Measurements from ENCODE around the gene ITPRID2. TPM values are rescaled to one million over a fixed set of nuclear protein-coding genes. Genes with fewer than 3 reads are reported as not detected.

The ITPRID2 gene
- total RNA-seq, 1 experiment from 2014 or later = 1,605 TPM

- Histone ChIP-seq H3K4me3 (replicated peaks in 1 of 2; ENCODE audit: low read depth in 1 of 2, low read length in 2 of 2) (no peak overlapping the region), H3K27me3 (ENCODE audit: insufficient read depth, low read length) (no peaks in the 10 kb centered on the region), H3K4me2 (ENCODE audit: low read length) (no peak overlapping the region), H3K36me3 (ENCODE audit: control insufficient read depth in 1 of 2, insufficient read depth in 2 of 2, low read length in 2 of 2) (peaks cover 75 to 85% of the 10 kb centered on the region in 2 experiments), H3K4me1 (ENCODE audit: control insufficient read depth in 1 of 2, insufficient read depth in 2 of 2, low read length in 2 of 2) (peaks cover 50 to 82% of the 10 kb centered on the region in 2 experiments), H4K20me1 (ENCODE audit: insufficient read depth) (peaks cover 63% of the 10 kb centered on the region), H3K27ac (ENCODE audit: low read depth, low read length) (peak overlapping the region; percentile 44; the same call in 1 of the 2 replicates), H3K9me2 (ENCODE audit: insufficient read depth) (no peaks in the 10 kb centered on the region), H3K9ac (ENCODE audit: low read length) (no peak overlapping the region), H2AFZ (ENCODE audit: low read depth, low read length, poor library complexity, severe bottlenecking) (no peak overlapping the region), H3K9me3 (ENCODE audit: control insufficient read depth in 1 of 2, insufficient read depth in 1 of 2, low read depth in 1 of 2, low read length in 2 of 2) (no peaks in the 10 kb centered on the region), H3K79me2 (ENCODE audit: insufficient read depth, low read length) (peaks cover 100% of the 10 kb centered on the region)
- ATAC-seq = no peak
- no peak for TF ChIP-seq CTCF (IDR thresholded peaks at IDR 0.05 in 2 of 3, conservative IDR thresholded peaks at IDR 0.05 in 1 of 3; ENCODE audit: borderline replicate concordance in 1 of 3, insufficient read depth in 1 of 3, low read depth in 2 of 3, low read length in 2 of 3)
- no peak for TF ChIP-seq POLR2AphosphoS5 (IDR thresholded peaks at IDR 0.05; ENCODE audit: low read depth, low read length)
- TF ChIP-seq POLR2A (IDR thresholded peaks at IDR 0.05; ENCODE audit: borderline replicate concordance, extremely low read depth, insufficient read depth, insufficient read length) = no peak
- no peak for TF ChIP-seq FOSL1 (IDR thresholded peaks at IDR 0.05; ENCODE audit: low read depth)
- TF ChIP-seq SP1 (IDR thresholded peaks at IDR 0.05; ENCODE audit: low read depth) = no peak
- no peak for TF ChIP-seq SRF (IDR thresholded peaks at IDR 0.05; ENCODE audit: low read depth)
- TF ChIP-seq YY1 (IDR thresholded peaks at IDR 0.05; ENCODE audit: extremely low read depth, insufficient replicate concordance, low read depth, low read length) = no peak
- no peak for TF ChIP-seq CBX3 (IDR thresholded peaks at IDR 0.05; ENCODE audit: low read depth)
- TF ChIP-seq, protein P1, sequence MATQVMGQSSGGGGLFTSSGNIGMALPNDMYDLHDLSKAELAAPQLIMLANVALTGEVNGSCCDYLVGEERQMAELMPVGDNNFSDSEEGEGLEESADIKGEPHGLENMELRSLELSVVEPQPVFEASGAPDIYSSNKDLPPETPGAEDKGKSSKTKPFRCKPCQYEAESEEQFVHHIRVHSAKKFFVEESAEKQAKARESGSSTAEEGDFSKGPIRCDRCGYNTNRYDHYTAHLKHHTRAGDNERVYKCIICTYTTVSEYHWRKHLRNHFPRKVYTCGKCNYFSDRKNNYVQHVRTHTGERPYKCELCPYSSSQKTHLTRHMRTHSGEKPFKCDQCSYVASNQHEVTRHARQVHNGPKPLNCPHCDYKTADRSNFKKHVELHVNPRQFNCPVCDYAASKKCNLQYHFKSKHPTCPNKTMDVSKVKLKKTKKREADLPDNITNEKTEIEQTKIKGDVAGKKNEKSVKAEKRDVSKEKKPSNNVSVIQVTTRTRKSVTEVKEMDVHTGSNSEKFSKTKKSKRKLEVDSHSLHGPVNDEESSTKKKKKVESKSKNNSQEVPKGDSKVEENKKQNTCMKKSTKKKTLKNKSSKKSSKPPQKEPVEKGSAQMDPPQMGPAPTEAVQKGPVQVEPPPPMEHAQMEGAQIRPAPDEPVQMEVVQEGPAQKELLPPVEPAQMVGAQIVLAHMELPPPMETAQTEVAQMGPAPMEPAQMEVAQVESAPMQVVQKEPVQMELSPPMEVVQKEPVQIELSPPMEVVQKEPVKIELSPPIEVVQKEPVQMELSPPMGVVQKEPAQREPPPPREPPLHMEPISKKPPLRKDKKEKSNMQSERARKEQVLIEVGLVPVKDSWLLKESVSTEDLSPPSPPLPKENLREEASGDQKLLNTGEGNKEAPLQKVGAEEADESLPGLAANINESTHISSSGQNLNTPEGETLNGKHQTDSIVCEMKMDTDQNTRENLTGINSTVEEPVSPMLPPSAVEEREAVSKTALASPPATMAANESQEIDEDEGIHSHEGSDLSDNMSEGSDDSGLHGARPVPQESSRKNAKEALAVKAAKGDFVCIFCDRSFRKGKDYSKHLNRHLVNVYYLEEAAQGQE (IDR thresholded peaks at IDR 0.05; ENCODE audit: low read depth) = no peak
- CTCF ChIA-PET = no interaction called here
- no TSS peak for BruUV-seq (replicated peaks)
- DNase-seq (ENCODE audit: low read depth, low spot score) = no peak
- RAD21 ChIA-PET (ENCODE audit: low non-redundant PET in 1 of 2, low total read pairs in 2 of 2, uncharacterized antibody in 2 of 2, unreplicated experiment in 2 of 2) = no interaction called here
- POLR2A ChIA-PET = no interaction called here
- intact Hi-C loops (cut with micrococcal nuclease) = no loop called here
Measured at GRCh38 chr2:181918188-181918587, 26.7 kb downstream of the ITPRID2 start.
